Heart left ventricle (tissue), 16 donors: ENCODE results near the gene TESMIN. TPM values are rescaled to one million over a fixed set of nuclear protein-coding genes. Genes with fewer than 3 reads are reported as not detected.
A peak's percentile ranks its signal among the peaks of the same experiment; 100 is the strongest.

Source experiments
- ATAC-seq, 4 donors: fragments of 200-7000 bp; cut with Tn5 transposase; one replicate each; pipeline ENCODE4 v1.9.1; 2020 to 2022; ENCODE audit warnings: moderate library complexity in 4 of 4, mild to moderate bottlenecking in 3 of 4, moderate number of reproducible peaks in 1 of 4
- DNase-seq, 5 donors: peaks; one replicate each; pipeline ENCODE4 v3.0.0-alpha.2; 2020
- H3K27ac ChIP-seq, 12 donors: fragments of 200-600 bp; sonication (generic) in 4 of 12; one replicate each; pipeline versions ENCODE4 v1.5.0 to v1.8.0; 2016 to 2022; ENCODE audit warnings: mild to moderate bottlenecking in 2 of 12
- H3K27me3 ChIP-seq, 9 donors: fragments of 200-600 bp; sonication (generic) in 2 of 9; one replicate each; pipeline versions ENCODE4 v1.5.1 to v1.8.0; 2016 to 2022; ENCODE audit warnings: mild to moderate bottlenecking in 3 of 9
- H3K36me3 ChIP-seq, 9 donors: fragments of 200-600 bp; sonication (generic) in 2 of 9; one replicate each; pipeline versions ENCODE4 v1.5.0 to v1.8.0; 2018 to 2022; ENCODE audit warnings: mild to moderate bottlenecking in 2 of 9
- H3K4me1 ChIP-seq, 12 donors: fragments of 200-600 bp; sonication (generic) in 4 of 12; one replicate each; pipeline versions ENCODE4 v1.5.0 to v1.8.0; 2016 to 2022; ENCODE audit warnings: mild to moderate bottlenecking in 3 of 12
- H3K4me3 ChIP-seq, 12 donors: fragments of 200-600 bp; sonication (generic) in 4 of 12; one replicate each; pipeline versions ENCODE4 v1.5.0 to v1.8.0; 2017 to 2022; ENCODE audit warnings: mild to moderate bottlenecking in 9 of 12, moderate library complexity in 4 of 12
- H3K9me3 ChIP-seq, 12 donors: fragments of 200-600 bp; sonication (generic) in 4 of 12; one replicate each; pipeline versions ENCODE4 v1.5.0 to v1.8.0; 2016 to 2022; ENCODE audit warnings: mild to moderate bottlenecking in 1 of 12
- CTCF ChIP-seq, 12 donors: fragments of 200-600 bp; sonication (generic) in 4 of 12; IDR thresholded peaks; one replicate each; pipeline versions ENCODE4 v1.5.0 to v1.8.0; 2018 to 2022; ENCODE audit warnings: antibody characterized with exemption in 12 of 12, mild to moderate bottlenecking in 5 of 12
- POLR2A ChIP-seq, 2 donors: fragments of 450-650 bp; IDR thresholded peaks; one replicate each; pipeline ENCODE4 v1.6.1; 2017; ENCODE audit warnings: antibody characterized with exemption in 2 of 2, mild to moderate bottlenecking in 2 of 2, moderate library complexity in 2 of 2
- WGBS, 4 donors: extraction: QIAGEN DNeasy Blood & Tissue Kit in 2 of 4; methylation state at CpG; one replicate each; pipeline versions ENCODE4 v1.1.5 to v1.1.7; 2013 to 2018; 5-methylcytosine and 5-hydroxymethylcytosine counted together
- intact Hi-C, 10 donors: fragments of 100-400 bp; cut with DNase I; formaldehyde crosslinking; loops; one replicate each; pipeline versions ENCODE4 v1.11.1 to v1.14.2; 2022
- polyA plus RNA-seq, 2 donors: library from polyadenylated mRNA; stranded (reverse); fragments of 200-250 nt; gene quantifications; one replicate each; pipeline ENCODE4 v1.2.3, GENCODE V29; 2013
- total RNA-seq, 9 donors: library from RNA; depleted of rRNA in 2 of 9; stranded (reverse); fragments of >200 nt in 2 of 9; fragmentation: NEBNext Ultra II Directional in 3 of 9; extraction: Animal tissue kit (Norgen Biotek cat#: 25700) in 3 of 9; gene quantifications; one replicate each; pipeline versions ENCODE4 v1.1.0 to v1.2.4, GENCODE V29; 2016 to 2023
- donor health status: ischemic (EF 13 %, LVEDD 7.1; RV severe dilation, severe dysfunction).
- donor health status: healthy with polysubstance abuse.
- donor health status: DM: no; HTN: yes; CAD: no.
- donor health status: DM: no; HTN: no; CAD: no.
- donor health status: ischemic (EF 25% LVEDD 6.9; RV normal size, moderate dysfunction).
- donor health status: ischemic (EF 25% LVEDD 5.7; RV mildly dilated, moderate dysfunction).
- donor health status: healthy.
- donor health status: DM: yes; HTN: yes; CAD: no.
- donor health status: ischemic (EF 35%, LVEDD 5.7; RV mildly dilated, moderate dysfunction).
- donor health status: nonischemic (EF 11% LVEDD 7.7; RV severe dilation, severe dysfunction).
- donor health status: DM: yes; HTN: yes; CAD: no.
- donor health status: PGD.
- donor health status: ischemic (EF 29% LVEDD 5.4; RV normal size, mild dysfunction).
- donor health status: nonischemic (EF 23%, LVEDD 6.1; RV moderate dilation, normal function).

TESMIN gene
- total and polyA plus RNA-seq, 11 donors, result 0.12 to 2.0 (median 0.42) TPM; not detected in 1

DNA sequence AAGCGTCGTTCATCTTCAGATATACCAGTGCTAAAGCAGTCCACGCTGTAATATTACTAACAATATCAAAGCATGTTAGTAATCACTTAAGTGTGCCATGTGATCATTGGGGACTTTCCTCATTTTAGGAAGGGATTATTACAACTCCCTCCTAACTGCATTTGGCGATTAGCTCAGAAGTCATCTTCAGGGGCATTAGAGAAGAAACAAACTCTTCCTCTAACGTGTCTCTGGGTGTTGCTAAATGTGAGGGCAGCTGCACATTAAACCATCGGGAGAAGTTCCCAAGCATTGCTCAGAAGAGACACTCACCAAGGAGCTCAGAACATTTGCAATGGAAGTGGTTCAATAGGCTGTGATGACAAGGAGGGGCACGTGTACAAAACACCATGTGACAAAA, 17.2 kb downstream of the TESMIN start:
- H3K36me3 ChIP-seq, result no peaks in the 10 kb centered on the region
- no peak overlapping the region for H3K4me3 ChIP-seq
- TF ChIP-seq CTCF (IDR thresholded peaks at IDR 0.05) (no peak), POLR2A (IDR thresholded peaks at IDR 0.05) (no peak)
- intact Hi-C loops, result no loop called here
- H3K4me1 ChIP-seq, result peaks cover 0 to 18% (median 0%) of the 10 kb centered on the region in 12 donors
- H3K9me3 ChIP-seq, result no peaks in the 10 kb centered on the region
- WGBS, 4 donors, result 90 to 96% (median 91%) methylated on average over 7 of the region's 7 CpGs
- ATAC-seq (no peak), DNase-seq (no peak)
- no peaks in the 10 kb centered on the region for H3K27me3 ChIP-seq
- no peak overlapping the region for H3K27ac ChIP-seq

DNA sequence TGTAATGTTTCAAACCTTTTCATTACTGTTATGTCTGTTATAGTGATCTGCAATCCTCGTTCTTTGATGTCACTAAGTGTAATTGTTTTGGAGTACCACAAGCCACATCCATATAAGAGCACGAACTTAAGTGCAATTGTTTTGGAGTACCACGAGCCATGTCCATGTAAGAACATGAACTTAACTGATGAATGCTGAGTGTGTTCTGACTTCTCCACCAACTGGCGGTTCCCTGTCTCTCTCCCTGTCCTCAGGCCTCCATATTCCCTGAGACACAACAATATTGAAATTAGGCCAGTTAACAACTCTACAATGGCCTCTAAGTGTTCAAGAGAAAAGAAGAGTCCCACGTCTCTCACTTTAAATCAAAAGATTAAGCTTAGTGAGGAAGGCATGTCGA, 23.5 kb downstream of the TESMIN start:
- H3K4me1 ChIP-seq, result no peaks in the 10 kb centered on the region
- no peak for DNase-seq
- intact Hi-C loops, result no loop called here

GRCh38 chr11:68724293-68724692, 27.0 kb downstream of the TESMIN start:
- peaks cover 0 to 5% (median 0%) of the 10 kb centered on the region in 9 donors for H3K27me3 ChIP-seq
- H3K36me3 ChIP-seq, result no peaks in the 10 kb centered on the region
- no peak overlapping the region for H3K4me3 ChIP-seq
- no peak for ATAC-seq
- H3K9me3 ChIP-seq, result peaks cover 0 to 12% (median 0%) of the 10 kb centered on the region in 12 donors
- WGBS, 4 donors, result 66 to 75% (median 71%) methylated on average over 4 of the region's 4 CpGs
- DNase-seq, result no peak
- intact Hi-C loops, result no loop called here
- H3K27ac ChIP-seq, result no peak overlapping the region
- TF ChIP-seq POLR2A (IDR thresholded peaks at IDR 0.05) (no peak), CTCF (IDR thresholded peaks at IDR 0.05) (no peak)
- H3K4me1 ChIP-seq, result no peaks in the 10 kb centered on the region

More for the DNA sequence above, 23.5 kb downstream of the TESMIN start:
- H3K9me3 ChIP-seq, result no peaks in the 10 kb centered on the region
- TF ChIP-seq CTCF (IDR thresholded peaks at IDR 0.05), result peak in 3 of 12 donors; percentile 21 to 30 (median 29)
- TF ChIP-seq POLR2A (IDR thresholded peaks at IDR 0.05), result no peak
- H3K4me3 ChIP-seq, result no peak overlapping the region
- 64 to 89% (median 82%) methylated on average over 6 of the region's 6 CpGs for WGBS, 4 donors
- no peaks in the 10 kb centered on the region for H3K36me3 ChIP-seq
- H3K27me3 ChIP-seq, result peaks cover 0 to 5% (median 0%) of the 10 kb centered on the region in 9 donors
- H3K27ac ChIP-seq, result no peak overlapping the region
- peak in 1 of 4 donors; percentile 36 for ATAC-seq

DNA sequence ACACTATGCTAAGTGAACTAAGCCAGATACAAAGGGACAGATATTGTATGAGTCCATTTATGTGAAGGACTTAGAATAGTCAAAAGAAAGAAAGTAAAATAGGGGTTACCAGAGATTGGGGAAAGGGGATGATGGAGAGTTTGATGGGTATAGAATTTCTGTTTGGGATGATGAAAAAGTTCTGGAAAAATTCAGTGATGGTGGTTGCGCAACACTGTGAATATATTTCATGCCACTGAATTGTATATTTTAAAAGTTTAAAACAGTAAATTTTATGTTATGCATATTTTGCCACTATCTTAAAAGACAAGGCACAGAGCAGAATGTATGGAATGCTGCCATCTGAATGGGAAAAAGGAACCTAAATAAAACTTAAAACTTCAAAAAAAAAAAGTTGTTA, 29.2 kb downstream of the TESMIN start:
- DNase-seq (no peak), ATAC-seq (no peak)
- H3K9me3 ChIP-seq, result peaks cover 0 to 13% (median 0%) of the 10 kb centered on the region in 12 donors
- no peaks in the 10 kb centered on the region for H3K36me3 ChIP-seq
- 93 to 99% (median 97%) methylated on average over 1 of the region's 1 CpG for WGBS, 4 donors
- H3K4me1 ChIP-seq, result no peaks in the 10 kb centered on the region
- H3K4me3 ChIP-seq, result no peak overlapping the region
- intact Hi-C loops, result no loop called here
- peaks cover 0 to 5% (median 0%) of the 10 kb centered on the region in 9 donors for H3K27me3 ChIP-seq
- no peak for TF ChIP-seq CTCF (IDR thresholded peaks at IDR 0.05)
- TF ChIP-seq POLR2A (IDR thresholded peaks at IDR 0.05), result no peak
- no peak overlapping the region for H3K27ac ChIP-seq
